Hepatic stellate cell (primary cell): ENCODE measurements around the gene MOSPD2.

ENCODE experiments used
- DNase-seq: peaks from one replicate; pipeline ENCODE4 v3.0.0; 2011; ENCODE audit warnings: low spot score

The MOSPD2 gene

GRCh38 chrX:14872851-14873675 lies at the start of gene MOSPD2, which contains the start of gene FANCB:
MOSPD2 (plus strand) TSS chrX:14873421; CDS start chrX:14873529, 108 bp downstream.
FANCB (minus strand) TSS chrX:14873069; CDS start chrX:14865510, 7,559 bp downstream.
- DNase-seq: peak; percentile 86

DNA sequence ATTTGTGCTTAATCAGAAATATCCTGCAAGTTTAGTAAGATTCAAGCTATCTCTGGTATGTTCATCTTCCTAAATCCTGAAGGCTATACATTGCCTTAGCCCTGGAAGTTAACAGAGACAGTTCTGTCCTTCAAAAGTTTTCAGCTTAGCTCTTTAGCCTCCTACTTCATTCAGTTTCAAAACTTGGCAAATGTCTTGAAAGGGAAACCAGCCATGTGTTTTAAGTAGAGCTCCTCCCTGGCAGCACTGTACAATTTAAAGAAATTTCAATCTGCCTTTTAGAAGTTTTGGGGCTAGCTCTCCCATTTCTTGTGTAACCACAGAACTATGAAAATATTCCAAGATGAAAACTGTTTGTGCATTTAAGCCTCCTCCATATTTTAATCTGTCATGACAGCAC lies 47.4 kb upstream of the MOSPD2 start:
- DNase-seq: no peak

DNA sequence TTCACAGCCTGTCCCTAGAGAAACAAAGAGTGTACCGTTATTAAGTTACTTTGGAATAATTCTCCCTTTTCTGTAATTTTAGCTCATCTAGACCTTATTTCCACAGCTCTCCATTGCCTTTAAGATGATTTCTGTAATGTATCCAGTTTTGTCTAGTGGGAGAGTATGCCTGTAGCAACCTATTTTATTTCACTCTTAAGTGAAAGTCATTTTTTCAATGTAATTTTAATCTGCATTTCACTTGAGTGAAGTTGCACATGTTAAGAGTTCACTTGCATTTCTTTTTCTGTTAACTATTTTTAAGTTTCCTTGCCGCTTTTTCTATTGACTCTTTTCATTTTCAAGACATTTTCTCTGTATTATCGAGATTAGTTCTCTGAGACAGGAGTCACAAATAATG lies 46.9 kb upstream of the MOSPD2 start:
- DNase-seq: no peak

GRCh38 chrX:14829643-14830042 lies 43.6 kb upstream of the MOSPD2 start:
- no peak for DNase-seq

DNA sequence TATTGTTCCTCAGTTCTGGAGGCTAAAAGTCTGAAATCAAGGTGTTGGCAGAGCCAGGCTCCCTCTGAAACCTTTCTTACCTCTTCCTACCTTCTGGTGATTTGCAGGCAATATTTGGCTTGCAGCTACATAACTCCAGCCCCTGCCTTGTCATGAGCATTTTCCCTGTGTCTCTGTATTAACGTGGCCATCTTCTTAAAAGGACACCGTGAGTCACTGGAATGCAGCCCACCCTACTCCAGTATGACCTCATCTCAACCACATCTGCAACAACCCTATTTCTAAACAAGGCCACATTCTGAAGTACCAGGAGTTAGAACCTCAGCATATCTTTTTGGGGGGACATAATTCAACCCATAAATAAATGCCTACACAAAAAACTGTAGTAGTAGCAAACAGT lies 41.1 kb upstream of the MOSPD2 start:
- DNase-seq: peak; percentile 1

DNA sequence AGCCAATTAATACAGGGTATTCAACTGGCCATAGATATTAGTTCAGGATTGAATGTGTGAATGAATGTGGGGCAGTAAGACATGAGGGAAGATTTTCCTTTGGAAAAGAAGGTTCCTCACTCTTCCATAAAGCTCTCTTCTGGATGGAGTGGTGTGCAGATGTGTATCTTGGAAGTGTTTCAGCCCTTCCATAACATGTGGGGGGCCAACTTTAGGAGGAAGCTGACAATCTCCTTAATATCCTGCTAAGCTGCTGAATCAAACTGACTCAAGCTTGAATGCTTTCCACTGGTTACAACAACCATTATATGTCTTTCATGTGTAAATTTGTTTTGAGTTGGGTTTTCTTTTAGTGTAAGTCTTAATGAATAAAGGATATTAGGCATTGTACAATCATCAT lies 40.6 kb upstream of the MOSPD2 start:
- no peak for DNase-seq

- no peak for DNase-seq
Measured at GRCh38 chrX:14837155-14837554, 36.1 kb upstream of the MOSPD2 start.

DNA sequence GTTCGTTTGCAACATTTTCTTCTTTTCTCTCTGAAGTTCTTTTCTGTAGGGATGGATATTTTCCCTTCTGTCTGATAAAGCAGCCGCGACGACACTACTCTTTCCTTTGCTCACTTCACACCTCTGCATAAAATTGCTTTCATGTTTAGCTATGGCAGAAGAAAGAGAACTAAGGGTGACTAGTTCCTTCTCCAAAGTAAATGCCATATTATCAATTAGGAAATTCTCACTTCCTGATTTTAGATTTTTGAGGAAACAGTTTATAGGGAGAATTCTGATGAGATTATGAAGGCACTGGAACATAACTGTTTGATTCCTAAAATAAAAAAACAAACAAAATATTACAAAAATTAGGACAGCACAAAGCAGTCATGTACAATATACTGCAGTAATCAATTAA lies 29.6 kb upstream of the MOSPD2 start:
- no peak for DNase-seq

- DNase-seq: no peak
Measured at GRCh38 chrX:14851526-14851925, 21.7 kb upstream of the MOSPD2 start.

DNA sequence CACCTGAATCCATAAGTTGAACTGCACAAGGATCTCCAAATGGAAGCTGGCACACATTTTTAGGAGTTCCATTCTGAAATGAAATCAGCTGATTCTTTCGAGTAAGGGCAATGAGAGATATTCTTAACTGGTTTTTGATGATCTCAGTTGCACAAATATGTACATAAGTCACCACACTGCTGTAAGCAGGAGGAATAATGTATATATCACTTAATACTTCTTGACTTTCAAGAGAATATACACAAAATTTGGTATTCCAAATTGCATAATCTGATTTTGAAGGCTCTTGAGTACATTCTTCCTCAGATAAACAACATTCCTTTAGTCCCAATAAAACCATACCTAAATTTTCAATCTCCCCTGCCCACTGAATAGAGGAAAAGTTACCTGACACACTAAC lies 8.6 kb upstream of the MOSPD2 start:
- DNase-seq: no peak

DNA sequence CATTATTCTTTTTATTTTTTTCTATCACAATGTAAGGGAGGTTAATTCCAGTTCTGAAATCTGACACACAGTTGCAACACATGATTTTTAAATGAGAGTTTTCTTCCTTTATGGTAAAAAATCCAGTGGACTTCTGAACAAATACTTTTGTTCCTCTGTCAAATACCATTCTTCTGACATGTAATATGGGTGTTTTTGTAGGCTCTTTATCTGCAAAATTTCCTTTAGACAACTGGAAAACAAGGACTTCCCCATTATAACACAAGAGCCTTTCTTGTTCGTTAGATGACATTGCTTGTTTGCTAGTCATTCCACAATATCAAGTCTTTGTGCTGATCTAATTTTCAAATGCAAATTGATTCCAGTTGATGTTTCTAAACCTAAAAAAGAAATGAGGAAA lies 8.0 kb upstream of the MOSPD2 start:
- peak; percentile 4 for DNase-seq

- no peak for DNase-seq
Measured at GRCh38 chrX:14871767-14872166, 1.5 kb upstream of the MOSPD2 start.

DNA sequence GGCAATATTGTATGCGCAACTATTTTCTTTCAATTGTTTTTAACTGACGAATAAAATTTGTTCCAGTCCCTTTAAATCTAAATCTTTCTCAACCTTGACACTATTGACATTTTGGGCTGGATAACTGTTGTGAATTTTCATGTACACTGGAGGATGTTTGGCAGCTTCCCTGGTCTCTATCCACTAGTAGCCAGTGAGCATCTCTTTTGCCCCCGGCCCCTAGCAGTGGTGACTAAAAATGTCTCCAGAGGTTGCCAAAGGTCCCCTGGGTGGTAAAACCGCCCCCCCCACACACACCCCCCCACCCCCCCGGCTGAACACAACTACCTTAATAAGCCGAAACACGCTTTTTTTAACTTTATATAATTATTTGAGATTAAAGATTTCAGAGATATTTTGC lies 866 bp upstream of the MOSPD2 start:
- DNase-seq: no peak

- DNase-seq: no peak
Measured at GRCh38 chrX:14873676-14874049, 442 bp downstream of the MOSPD2 start.

DNA sequence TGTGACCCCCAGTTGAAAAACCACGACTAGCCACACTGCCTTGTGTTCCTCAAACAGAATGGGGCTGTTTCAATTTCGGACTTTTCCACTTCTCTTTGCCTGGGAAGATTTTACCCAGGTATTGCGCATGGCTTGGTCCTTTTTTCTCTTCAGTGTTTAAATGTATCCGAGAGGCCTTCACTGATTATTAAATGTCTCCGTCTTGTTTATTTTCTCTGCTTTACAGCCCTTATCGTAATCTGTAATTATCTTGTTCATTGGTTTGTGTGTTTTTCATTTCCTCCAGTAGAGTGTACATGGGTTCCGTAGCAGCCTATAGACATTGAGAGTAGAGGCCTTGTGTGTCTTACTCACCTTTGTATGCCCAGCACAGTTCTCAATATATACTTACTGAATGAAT lies 2.4 kb downstream of the MOSPD2 start:
- no peak for DNase-seq

DNA sequence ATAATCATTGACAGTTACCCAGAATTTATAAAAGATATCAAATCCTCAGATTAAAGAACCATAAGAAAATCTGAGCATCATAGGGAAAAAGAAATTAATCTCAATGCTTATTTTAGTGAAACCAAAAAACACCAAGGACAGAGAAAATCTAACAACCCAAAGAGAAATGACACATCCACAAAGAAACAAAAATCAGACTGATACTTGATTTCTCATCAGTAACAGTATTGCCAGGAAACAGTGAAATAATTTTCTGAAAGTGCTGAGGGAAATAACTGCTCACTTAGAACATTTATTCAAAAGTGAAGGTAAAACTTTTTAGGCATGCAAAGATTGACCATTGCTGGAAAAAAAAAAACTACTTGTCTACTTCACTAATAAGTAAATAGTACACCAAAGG lies 10.6 kb downstream of the MOSPD2 start:
- no peak for DNase-seq

DNA sequence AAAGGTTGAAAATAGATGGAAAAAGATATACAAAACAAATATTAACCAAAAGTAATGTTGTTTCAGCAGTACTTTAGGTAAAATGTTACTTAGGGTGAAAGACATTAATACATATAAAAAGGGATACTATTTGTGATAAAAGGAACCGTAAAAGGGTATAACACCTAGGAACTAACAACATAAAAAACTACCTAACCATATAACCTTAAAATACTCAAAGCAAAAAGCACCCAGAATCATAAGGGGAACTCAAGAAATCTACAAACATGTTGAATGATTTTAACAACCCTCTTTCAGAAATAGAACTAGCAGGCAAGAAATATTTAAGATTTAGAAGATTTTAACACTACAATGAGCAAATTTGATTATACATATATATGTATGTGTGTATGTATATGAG lies 11.5 kb downstream of the MOSPD2 start:
- no peak for DNase-seq

- DNase-seq: no peak
Measured at GRCh38 chrX:14886252-14886651, 13.0 kb downstream of the MOSPD2 start.

- DNase-seq: no peak
Measured at GRCh38 chrX:14896273-14896672, 23.1 kb downstream of the MOSPD2 start.

GRCh38 chrX:14897042-14897441 lies 23.8 kb downstream of the MOSPD2 start:
- no peak for DNase-seq

DNA sequence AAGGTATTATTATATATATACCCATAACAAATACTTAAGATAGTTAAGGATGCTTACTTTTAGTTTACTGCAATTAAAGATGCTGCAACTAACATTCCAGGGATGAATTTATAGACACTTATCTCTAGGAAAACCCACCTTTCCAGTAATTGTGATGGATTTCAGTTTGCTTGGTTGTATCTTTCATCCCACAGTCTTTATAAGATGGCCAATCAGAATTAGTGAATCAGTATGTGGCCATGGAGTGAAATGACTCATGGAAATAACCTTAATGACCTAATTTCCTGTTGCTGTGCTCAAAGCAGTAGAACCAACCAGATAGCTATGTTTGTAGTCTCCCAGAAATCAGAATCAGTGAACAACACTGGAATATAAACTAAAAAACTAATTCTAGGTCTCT lies 26.4 kb downstream of the MOSPD2 start:
- DNase-seq: peak; percentile 4

DNA sequence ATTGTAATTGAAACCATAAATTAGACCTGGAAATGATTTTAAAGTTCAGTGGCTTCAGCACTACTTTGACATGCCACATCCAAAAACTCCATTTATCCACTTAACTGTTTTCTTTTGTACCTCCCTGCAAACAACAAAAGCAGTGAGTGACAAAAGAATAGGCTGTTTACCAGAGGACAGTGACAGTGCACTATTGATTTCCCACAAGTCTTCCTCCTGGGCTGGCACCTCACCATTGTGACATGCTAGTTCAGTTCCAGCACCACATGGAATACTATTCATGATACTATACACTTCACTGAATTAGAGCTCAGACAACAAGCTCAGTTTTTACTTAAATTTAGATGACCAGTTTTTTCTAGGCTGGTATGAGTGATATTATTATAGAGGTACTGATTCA lies 29.3 kb downstream of the MOSPD2 start:
- DNase-seq: no peak

- DNase-seq: no peak
Measured at GRCh38 chrX:14903891-14904290, 30.7 kb downstream of the MOSPD2 start.

GRCh38 chrX:14913241-14913640 lies 40.0 kb downstream of the MOSPD2 start:
- DNase-seq: no peak
